GM13976 (cell line): Measurements from ENCODE around the gene NTM.

Source experiments
- DNase-seq: peaks from one replicate; pipeline ENCODE4 v3.0.0; 2012; ENCODE audit warnings: low spot score
- in situ Hi-C: fragments of 300-500 bp; cut with MboI; formaldehyde crosslinking; loops from one replicate; pipeline ENCODE4 v1.12.0; 2022; ENCODE audit warnings: low sequenced_read_pairs, mixed read lengths, inconsistent platforms; ENCODE audit not compliant: unreplicated experiment
- TF ChIP-seq, protein P1 (sequence below): IDR thresholded peaks from 2 replicates; pipeline ENCODE4 v1.5.1; 2012; ENCODE audit warnings: borderline replicate concordance, mild to moderate bottlenecking; ENCODE audit not compliant: insufficient read depth; ENCODE audit errors: extremely low read depth, missing control alignments, control extremely low read depth

NTM gene

DNA sequence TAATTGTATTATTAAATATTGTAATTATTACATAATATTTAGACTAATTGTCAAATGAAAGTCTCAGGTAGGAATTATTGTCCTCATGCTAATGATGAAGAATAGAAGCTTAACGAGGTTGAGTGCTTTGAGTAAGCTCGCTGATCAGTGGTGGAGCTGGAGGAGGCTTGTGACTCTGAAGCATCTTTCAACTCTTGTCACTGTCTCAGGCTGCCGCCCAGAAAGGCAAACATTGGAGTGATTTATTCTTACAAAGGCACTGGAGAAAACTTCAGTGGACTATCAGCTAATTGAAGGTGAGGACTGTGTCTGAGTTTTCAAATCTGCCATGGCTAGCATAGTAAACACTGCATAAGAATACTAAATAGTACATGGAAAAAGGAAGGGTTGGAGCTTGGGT, 595.1 kb downstream of the NTM start:
- TF ChIP-seq, protein P1, sequence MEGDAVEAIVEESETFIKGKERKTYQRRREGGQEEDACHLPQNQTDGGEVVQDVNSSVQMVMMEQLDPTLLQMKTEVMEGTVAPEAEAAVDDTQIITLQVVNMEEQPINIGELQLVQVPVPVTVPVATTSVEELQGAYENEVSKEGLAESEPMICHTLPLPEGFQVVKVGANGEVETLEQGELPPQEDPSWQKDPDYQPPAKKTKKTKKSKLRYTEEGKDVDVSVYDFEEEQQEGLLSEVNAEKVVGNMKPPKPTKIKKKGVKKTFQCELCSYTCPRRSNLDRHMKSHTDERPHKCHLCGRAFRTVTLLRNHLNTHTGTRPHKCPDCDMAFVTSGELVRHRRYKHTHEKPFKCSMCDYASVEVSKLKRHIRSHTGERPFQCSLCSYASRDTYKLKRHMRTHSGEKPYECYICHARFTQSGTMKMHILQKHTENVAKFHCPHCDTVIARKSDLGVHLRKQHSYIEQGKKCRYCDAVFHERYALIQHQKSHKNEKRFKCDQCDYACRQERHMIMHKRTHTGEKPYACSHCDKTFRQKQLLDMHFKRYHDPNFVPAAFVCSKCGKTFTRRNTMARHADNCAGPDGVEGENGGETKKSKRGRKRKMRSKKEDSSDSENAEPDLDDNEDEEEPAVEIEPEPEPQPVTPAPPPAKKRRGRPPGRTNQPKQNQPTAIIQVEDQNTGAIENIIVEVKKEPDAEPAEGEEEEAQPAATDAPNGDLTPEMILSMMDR = no peak
- DNase-seq = no peak
- in situ Hi-C loops = no loop called here

DNA sequence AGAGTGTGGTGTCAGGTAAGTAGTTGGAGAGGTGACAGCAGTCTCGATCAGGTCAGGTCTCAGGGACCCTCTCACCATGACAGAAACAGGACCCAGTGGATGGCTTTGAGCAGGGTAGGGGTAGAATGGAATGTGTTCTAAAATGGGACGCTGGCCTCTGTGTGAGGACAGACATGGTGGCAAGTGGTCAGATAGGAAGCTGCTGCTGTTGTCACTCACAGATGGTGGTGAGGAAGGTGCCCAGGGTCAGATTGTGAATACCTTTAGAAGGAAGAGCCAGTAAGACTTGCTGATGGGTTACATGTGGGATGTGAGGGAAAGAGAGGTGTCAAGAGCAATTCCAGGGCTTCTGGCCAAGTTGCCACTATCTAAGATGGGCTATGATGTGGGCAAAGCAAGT, 596.3 kb downstream of the NTM start:
- in situ Hi-C loops = no loop called here
- TF ChIP-seq, protein P1 = no peak
- no peak for DNase-seq

DNA sequence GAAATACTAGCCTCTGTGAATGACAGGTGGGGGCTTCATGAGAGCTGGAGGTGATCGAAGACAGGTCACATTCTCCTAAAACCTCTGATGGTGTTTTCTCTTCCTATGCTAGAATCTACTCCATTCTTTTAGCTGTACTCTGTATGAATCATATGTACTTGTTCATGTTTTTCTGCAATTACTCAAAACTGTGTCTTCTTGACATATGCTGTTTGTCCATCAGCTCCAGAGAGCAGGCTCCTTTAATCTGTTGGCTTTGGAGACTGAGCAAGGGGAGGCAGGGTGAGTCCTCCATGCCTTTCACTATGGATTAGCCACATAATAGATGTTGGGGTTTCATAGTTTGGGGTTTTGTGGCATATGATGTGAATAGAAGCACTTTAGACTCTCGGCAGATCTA, 598.8 kb downstream of the NTM start:
- in situ Hi-C loops = no loop called here
- no peak for DNase-seq
- TF ChIP-seq, protein P1 = no peak

DNA sequence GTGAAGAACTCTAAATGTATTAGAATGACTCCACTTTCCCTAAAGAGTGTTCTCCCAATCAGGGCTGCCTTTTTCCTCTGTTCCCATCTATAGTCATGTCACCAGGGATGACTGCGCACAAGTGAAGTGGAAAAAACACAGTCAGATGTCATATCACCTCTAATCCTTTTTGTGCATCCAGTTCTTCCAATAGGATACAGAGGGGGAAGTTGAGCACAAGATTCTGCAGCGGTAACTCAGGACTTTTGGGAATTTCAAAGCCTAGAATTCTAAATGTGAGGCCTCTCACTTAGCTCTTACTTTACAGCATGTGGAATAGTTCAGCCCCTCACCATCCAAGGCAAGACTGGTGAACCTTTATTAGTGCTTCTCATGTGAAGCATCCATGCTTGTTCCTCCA, 602.6 kb downstream of the NTM start:
- DNase-seq = no peak
- TF ChIP-seq, protein P1 = no peak
- in situ Hi-C loops = no loop called here

DNA sequence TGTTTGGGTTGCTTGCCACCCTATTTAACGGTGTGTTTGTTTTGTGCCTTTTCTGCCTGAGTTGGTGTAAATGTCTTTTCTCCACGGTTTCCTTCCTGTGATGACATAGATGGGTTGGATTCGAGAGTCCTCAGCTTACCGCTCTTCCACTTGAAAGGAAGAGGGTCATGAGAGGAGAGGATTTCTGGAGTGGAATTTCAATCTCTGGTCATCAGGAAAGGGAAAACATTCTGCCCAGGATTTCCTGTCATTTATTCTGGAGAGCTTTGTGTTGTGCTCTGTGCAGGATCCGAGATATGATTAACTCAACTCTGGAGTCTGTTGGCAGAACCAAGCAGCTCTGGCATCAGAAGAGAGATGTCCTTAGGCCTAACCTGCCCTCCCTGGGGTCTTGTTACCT, 605.2 kb downstream of the NTM start:
- in situ Hi-C loops = no loop called here
- TF ChIP-seq, protein P1 = no peak
- DNase-seq = no peak

DNA sequence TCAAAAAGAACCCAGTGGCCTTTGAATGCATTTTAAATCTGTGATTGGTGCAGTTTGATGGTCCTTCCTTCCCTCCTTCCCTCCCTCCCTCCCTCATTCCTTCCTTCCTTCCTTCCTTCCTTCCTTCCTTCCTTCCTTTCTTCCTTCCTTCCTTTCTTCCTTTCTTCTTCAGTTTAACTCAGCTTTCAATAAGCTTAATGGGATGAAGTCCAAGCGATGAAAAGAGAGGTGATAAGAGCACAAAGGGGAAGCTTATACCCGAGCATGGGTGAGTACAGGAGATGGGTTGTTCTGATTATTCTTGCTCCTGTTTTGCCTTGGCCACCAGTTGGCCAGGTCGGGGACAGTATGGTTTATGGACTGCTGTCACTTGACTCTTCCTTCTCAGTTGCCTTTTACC, 605.6 kb downstream of the NTM start:
- in situ Hi-C loops = no loop called here
- no peak for DNase-seq
- TF ChIP-seq, protein P1 = no peak

DNA sequence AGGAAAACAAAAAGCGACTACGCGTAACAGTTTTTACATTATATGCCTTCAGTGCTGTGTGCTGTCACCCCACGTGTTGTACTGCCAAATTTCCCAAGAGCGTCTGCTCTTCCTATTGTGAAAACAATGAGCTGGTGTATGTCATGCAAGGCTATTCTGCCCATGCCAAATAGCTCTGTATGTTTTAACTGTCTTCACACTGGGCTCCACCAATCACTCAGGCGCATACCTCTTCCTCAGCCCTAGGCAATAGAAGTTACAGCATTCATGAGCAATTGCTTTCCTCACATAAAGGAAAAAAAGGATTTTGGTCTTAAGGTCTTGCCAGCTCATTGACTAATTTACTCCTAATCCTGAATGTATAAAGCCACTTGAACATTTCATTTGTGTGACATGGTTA, 606.8 kb downstream of the NTM start:
- TF ChIP-seq, protein P1 = no peak
- in situ Hi-C loops = no loop called here
- no peak for DNase-seq
